H1 (cell line): ENCODE results near the gene ZYG11B.

ENCODE experiments used
- POLR2A ChIP-seq, 2 experiments: IDR thresholded peaks; 1 replicate in 1 of 2; 2 replicates in 1 of 2; pipeline ENCODE4 v1.6.1; 2011; ENCODE audit warnings: low read depth in 2 of 2, low read length in 2 of 2, mild to moderate bottlenecking in 2 of 2; ENCODE audit errors: control extremely low read depth in 1 of 2
- SIX5 ChIP-seq: IDR thresholded peaks from 2 replicates; pipeline ENCODE4 v1.6.1; 2011; ENCODE audit warnings: mild to moderate bottlenecking, low read depth, low read length
- USF2 ChIP-seq: IDR thresholded peaks from 2 replicates; pipeline ENCODE4 v1.6.1; 2011; ENCODE audit warnings: low read length, improper control_type of control experiment
- TF ChIP-seq, protein P1 (sequence below), 3 experiments: IDR thresholded peaks; 1 replicate in 2 of 3; 2 replicates in 1 of 3; pipeline versions ENCODE4 v1.5.1 to v1.6.1; 2011; ENCODE audit warnings: low read length in 3 of 3, mild to moderate bottlenecking in 3 of 3, inconsistent platforms in 2 of 3, low read depth in 1 of 3, moderate library complexity in 1 of 3; ENCODE audit not compliant: insufficient read depth in 1 of 3; ENCODE audit errors: control extremely low read depth in 1 of 3

DNA sequence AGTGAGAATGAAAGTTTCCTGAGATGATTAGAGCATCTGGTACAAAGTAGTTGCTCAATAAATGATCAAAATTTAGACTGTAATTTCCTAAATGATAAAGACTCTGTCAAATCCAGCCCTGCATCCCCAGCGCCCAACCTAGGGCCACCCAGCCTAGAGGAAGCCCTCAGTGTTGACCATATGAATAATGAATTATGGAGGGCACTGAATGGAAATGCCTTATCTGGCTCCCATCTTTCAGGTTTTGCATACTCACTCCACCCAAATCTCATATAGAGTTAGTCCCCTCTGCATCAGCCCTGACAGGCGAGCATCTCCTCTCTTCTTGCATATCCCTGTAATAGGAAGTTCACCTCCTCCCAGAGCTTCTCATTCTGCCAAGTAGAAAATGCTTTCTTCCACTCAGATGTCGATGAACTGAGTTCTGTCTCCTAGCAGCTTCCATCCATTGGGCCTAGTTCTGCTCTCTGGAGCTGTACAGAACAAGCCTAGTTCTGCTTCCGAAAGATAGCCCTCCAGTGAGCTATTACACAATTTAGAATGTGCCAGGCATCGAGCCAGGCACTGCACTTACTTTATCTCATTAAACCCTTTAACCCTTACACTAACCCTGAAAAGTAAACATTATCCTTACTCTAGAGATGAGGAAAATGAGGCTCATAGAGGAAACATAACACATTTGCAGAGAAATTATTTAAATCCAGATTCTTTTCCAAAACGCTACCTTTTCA is 49.0 kb upstream of the ZYG11B start:
- TF ChIP-seq, protein P1, sequence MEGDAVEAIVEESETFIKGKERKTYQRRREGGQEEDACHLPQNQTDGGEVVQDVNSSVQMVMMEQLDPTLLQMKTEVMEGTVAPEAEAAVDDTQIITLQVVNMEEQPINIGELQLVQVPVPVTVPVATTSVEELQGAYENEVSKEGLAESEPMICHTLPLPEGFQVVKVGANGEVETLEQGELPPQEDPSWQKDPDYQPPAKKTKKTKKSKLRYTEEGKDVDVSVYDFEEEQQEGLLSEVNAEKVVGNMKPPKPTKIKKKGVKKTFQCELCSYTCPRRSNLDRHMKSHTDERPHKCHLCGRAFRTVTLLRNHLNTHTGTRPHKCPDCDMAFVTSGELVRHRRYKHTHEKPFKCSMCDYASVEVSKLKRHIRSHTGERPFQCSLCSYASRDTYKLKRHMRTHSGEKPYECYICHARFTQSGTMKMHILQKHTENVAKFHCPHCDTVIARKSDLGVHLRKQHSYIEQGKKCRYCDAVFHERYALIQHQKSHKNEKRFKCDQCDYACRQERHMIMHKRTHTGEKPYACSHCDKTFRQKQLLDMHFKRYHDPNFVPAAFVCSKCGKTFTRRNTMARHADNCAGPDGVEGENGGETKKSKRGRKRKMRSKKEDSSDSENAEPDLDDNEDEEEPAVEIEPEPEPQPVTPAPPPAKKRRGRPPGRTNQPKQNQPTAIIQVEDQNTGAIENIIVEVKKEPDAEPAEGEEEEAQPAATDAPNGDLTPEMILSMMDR (IDR thresholded peaks at IDR 0.05; ENCODE audit: control extremely low read depth in 1 of 3, insufficient read depth in 1 of 3, low read depth in 1 of 3, low read length in 3 of 3), result no peak
- TF ChIP-seq POLR2A (IDR thresholded peaks at IDR 0.05; ENCODE audit: control extremely low read depth in 1 of 2, low read depth in 2 of 2, low read length in 2 of 2), result no peak
- TF ChIP-seq USF2, result no peak
- no peak for TF ChIP-seq SIX5
